PC-3 (cell line): Measurements from ENCODE around the gene ITSN1.

Experiments
- CTCF ChIP-seq: fragments of 300-600 bp; sonication (generic); conservative IDR thresholded peaks from 2 replicates; pipeline ENCODE4 v1.5.1; 2017; ENCODE audit warnings: antibody characterized with exemption, low read depth, mild to moderate bottlenecking, low read length
- EZH2phosphoT487 ChIP-seq: fragments of 300-600 bp; sonication (generic); IDR thresholded peaks from 2 replicates; pipeline ENCODE4 v1.6.1; 2018; ENCODE audit warnings: mild to moderate bottlenecking, antibody characterized with exemption, low read length, borderline replicate concordance

DNA sequence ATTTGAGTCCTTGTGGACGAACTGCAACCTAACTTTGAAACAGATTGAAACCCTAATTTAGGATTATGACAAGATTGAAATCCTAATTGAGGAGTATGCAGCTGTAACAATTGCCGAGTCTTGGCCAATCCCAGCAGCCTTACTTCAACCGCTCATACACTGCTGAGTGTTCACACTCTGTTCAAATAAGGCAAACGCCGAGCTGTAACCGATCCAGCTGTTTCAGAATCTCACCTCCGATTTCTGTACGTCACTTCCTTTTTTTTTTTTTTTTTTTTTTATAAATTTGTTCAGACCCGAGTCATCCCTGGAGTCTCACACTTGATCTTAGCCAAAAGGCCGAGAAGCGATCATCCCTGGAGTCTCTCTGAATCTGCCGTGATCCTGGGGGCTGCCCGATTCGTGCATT, 295.6 kb downstream of the ITSN1 start:
- no peak for TF ChIP-seq CTCF
- TF ChIP-seq EZH2phosphoT487, result no peak
